NCI-H748 treated with DMSO at 0.1 percent for 48 hours (cell line): ENCODE results near the gene HLA-DQA2.
"Not testable (repeated sequence)": the region's sequence is repeated elsewhere in the genome, so short reads cannot be mapped to it uniquely, and the experiment has no call there.

Experiments
- DNase-seq: peaks from one replicate; lab custom pipeline; 2025; lab: John Stamatoyannopoulos, UW

Gene HLA-DQA2

DNA sequence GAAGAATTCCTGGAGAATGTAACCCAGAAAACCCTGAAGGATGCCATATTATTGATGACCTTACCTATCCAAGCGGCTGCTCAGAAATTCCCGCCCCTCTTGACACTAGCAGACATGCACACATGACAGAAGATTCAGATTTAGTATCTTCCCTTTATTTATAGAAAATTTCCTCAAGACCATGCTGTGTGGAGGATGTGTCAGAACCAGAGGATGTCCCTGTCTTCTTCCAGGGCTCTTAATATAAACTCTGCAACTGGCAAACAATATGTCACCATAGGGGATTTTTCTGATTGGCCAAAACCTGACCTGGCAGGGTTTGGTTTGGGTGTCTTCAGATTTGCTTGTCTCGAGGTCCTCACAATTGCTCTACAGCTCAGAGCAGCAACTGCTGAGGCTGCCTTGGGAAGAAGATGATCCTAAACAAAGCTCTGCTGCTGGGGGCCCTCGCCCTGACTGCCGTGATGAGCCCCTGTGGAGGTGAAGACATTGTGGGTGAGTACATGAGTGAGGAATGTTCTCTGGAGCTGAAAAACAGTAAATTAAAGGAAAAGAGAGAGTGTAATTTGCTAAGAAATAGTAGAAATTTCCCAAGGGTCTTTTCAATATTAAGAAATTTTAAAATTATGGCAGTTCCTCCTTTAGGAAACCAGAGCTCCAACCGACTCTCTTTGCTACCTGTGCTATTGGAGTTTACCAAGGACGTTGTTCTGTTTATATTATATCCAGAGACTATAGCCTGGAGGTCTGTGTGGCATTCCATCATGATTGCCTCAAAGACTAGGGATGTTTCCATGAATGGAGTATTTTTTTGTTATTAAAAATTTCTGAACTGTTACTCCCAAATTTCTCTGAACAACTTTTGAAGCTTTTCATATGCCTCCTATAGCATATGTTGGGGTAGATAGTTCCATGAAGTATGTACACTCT lies at the start of gene HLA-DQA2:
TSS of gene HLA-DQA2 (plus strand) at position 361 of the 930 bp plus-strand sequence. CDS start at position 414, 53 bp downstream.
- no peak for DNase-seq

DNA sequence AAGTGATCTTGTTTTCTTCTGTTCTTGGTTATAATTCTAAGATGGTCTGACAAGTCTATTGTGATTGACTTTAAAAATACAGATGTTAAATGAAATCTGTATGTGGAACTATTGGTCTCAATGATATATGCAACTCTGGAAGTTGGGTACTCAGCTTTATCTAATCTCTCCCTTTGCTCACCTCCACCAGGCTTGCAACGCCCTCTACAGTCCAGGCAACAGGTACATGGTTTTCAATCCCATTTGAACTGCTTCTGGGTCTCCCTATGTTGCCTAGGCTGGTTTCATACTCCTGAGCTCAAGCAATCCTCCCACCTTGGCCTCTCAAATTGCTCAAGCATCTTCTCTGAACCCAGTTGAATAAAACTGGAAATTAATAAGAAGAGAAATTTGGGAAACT lies 49.2 kb upstream of the HLA-DQA2 start:
- no peak for DNase-seq

DNA sequence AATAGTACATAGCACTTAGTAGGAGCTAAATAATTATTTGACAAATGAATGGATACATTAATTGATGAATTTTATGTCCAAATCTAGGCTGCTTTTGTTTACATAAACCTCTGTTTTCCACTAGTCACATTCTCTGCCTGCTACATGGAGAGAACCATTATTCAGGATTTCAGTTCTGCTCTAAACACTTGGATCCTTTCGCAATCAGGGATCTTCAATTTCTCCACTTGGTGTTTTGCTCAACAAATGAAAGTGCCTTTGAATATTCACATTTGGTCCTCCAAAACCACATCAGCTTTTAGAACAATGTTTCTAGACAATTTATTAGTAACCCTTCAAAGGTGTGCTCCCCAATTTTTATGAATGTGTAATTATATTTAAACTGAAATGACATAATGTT lies 44.2 kb upstream of the HLA-DQA2 start:
- DNase-seq: no peak

DNA sequence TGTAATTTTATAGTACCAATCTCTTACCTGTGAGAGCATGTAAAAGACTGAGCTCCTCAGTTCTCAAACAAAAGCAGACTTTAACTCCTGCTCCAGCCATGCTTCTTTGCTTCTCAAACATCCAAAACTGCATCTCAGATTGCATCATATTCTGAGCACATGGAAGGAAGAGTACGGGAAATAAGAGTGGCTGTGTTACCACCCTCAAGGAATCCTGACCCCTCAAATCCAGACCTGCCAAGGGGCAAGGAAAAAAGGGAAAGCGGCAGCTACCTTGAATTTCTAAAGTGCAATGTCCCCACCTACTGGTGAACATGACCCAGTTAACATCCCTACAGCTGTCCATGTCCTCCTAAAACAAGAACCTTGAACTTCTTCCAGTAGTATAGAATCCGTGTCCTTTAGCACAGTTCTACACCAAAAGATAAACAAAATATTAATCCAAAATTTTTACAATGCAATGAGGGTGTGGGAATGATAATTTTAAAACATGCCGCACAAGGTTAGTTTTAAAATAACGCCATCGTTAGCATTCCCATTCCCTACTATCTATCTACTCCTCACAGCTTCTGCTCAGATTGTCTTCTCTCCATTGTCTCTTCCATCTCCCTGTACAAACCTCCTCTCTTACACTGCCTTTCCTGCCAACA lies 40.7 kb upstream of the HLA-DQA2 start:
- peak; percentile 22 for DNase-seq

DNA sequence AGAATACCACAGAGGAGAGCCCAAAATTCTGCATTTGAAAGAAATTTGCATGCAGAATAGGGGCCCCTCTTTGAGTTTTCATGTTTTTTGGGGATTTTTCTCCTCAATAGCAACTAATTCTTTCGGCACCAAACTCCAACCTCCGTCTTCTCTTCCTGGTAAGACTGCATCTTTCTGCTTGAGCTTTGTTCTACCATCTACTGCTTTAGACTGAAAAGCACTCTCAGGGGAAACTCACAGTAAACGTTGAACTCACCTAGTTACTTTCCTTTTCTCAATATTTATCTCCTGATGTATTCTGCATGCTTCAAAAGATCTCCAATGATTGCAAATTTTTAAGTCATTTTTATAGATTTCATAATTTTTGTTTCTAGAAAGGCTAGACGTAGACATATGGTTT lies 37.8 kb upstream of the HLA-DQA2 start:
- DNase-seq: no peak

DNA sequence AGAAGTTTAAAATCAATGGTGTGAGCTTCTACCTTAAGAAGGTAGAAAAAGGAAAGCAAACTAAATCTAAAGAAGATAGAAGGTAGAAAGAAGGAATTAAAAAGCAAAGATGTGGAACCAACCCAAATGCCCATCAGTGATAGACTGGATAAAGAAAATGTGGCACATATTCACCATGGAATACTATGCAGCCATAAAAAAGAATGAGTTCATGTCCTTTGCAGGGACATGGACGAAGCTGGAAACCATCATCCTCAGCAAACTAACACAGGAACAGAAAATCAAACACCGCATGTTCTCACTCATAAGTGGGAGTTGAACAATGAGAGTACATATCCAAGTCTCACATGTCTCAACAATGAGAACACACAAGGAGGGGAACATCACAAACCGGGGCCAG lies 36.0 kb upstream of the HLA-DQA2 start:
- not testable (repeated sequence) for DNase-seq

DNA sequence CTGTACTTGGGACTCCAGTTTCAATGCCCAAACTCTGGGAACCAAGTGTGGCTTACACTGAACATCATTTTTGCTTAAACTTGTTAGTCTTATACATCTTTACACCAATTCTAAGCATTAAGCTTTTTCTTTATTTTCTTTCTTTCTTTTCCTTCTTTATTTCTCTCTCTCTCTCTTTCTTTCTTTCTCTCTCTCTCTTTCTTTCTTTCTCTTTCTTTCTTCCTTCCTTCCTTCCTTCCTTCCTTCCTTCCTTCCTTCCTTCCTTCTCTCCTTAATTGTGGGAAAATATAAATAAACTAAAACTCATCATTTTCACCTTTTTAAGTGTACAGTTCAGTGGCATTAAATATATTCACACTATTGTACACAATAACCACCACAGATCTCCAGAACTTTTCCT lies 31.6 kb upstream of the HLA-DQA2 start:
- DNase-seq: no peak

DNA sequence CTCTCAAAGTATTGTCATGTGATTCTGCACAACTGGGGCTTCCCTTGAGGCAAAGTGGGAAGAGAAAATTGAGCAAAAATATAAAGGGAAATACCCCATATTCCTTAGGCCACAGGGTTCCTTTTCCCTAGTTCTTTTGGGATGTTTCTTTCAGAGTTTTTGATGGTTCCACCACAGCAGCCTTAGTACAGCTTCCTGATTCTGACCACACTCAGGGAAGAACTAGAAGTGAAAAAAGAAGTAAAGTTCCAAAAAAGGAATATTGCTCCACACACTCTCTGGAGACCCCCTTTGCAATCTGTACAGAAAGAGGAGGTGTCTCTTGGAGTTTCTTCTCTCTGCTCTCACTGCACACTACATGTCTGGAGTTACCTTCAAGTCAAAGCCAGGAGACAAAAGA lies 27.9 kb upstream of the HLA-DQA2 start:
- no peak for DNase-seq

DNA sequence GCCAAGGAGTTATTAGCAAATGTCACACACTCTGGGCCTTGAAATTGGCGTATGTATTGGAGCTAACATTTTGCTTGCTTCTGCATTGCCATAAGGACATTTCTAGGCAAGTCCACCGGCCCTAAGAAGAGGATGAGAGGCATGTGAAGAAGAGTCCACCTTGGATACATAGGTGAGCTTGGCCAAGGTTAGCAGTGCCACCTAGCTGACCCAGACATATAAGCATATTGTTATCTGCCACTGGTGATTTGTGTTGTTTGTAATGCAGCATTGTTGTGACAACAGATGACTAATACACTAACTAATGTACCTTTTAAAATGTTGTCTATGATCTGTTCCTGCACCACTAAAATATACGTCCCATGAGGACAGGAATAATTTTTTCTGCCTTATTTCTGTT lies 24.8 kb upstream of the HLA-DQA2 start:
- no peak for DNase-seq

DNA sequence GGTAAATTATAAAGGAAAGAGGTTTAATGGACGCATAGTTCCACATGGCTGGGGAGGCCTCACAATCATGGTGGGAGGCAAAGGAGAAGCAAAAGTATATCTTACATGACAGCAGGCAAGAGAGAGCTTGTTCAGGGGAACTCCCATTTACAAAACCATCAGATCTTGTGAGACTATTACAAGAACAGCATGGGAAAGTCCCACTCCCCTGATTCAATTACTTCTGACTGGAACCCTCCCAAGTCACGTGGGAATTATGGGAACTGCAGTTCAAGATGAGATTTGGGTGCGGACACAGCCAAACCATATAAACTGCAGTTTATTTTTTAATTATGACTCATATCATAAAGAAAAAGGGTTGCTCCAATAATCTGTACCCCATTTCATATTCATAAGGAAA lies 22.3 kb upstream of the HLA-DQA2 start:
- no peak for DNase-seq

DNA sequence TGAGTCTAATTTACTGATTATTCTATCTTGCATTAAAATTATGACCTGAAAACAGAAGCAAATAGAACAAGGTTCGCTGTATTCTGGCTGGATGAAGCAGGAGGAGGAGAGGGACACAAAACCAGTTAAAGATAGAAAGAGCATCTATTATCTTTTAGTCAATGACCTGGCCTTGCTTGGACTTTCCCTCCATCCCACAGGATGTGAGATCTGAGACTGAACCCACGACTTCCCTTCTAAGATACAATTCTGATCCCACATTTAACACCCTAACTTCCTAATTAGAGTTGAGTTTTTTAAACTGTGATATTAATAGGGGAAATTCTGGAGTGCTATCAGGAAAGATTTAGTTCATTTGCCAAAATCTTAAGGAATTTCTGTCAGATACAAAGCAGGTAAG lies 3.1 kb upstream of the HLA-DQA2 start:
- no peak for DNase-seq

DNA sequence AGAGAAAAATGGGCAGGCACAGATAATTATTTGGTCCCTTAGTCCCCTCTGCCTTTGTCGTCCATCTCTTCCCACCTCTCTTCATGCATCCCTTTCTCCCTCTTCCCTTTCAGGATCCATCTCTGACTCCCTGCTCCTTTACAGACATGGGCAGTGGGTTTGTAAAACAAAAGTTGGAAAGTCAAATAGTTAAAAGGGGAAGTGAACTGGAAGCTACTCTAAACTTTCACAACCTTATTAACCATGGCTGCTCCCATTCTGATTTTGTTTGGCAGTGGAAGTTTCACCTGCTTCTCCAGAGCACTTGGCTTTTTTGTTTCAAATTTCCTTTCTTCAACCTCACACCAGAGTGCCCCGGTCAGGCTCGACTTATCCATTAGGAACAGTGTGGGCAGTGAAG lies 1.2 kb downstream of the HLA-DQA2 start:
- no peak for DNase-seq

DNA sequence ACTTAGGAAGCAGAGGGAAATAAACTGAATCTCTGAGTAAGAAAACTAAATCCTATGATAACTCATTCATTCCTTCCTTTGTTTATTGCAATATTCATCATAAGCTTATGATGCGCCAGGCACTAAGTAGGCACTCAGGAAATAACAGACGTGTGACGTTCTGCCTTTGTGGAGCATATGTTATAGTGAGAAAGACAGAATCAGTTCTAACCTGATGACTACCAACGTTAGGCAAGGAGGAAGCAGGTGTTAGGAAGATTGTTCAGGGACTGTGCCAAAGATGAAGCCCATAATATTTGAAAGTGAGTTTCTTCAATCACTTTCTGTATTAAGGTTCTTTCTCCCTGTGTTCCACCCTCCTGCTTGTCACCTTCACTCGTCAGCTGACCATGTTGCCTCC lies 3.6 kb downstream of the HLA-DQA2 start:
- DNase-seq: no peak

DNA sequence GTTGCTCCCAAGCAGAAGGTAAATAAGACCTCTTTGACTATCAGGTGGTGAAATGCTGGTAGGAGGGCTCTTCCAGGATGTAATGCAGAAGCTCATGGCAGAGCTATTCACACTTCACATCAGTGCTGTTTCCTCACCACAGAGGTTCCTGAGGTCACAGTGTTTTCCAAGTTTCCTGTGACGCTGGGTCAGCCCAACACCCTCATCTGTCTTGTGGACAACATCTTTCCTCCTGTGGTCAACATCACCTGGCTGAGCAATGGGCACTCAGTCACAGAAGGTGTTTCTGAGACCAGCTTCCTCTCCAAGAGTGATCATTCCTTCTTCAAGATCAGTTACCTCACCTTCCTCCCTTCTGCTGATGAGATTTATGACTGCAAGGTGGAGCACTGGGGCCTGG lies 4.5 kb downstream of the HLA-DQA2 start:
- not testable (repeated sequence) for DNase-seq

DNA sequence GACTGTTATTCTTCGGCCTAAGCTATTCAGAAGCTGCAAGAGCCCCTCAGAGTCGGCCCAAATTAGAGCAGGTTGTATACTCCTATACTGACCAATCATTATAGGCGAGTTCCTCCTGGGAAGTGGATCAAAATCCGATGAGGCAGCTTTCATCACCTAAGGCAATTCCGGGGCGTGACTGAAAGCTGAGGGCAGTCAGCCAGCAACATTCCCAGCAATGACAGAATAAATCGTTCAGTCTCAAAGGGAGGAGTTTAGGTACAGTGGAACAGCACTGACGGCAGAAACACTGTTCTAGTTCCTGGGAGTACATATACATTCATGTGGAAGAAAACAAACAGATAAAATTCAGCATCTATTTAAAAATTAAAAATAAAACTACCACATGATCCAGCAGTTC lies 11.4 kb downstream of the HLA-DQA2 start:
- no peak for DNase-seq

DNA sequence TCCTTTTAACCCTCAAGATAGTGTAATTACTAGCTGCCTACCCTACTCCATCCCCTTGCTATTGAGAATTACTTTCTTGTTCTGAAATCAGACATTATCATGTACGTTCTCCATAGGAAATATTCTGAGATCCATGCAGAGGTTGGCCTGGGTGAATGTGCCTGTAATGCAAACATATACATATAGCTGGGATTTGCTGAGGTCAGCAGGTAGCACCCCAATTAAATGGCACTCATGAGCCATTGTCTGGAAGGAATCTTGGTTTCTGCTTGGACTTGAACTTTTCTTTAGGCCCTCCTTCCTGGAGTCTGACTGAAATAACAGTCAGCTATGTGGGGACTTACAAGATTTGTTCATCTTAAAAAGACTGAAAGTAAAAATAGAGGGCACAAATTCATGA lies 18.5 kb downstream of the HLA-DQA2 start:
- DNase-seq: no peak

DNA sequence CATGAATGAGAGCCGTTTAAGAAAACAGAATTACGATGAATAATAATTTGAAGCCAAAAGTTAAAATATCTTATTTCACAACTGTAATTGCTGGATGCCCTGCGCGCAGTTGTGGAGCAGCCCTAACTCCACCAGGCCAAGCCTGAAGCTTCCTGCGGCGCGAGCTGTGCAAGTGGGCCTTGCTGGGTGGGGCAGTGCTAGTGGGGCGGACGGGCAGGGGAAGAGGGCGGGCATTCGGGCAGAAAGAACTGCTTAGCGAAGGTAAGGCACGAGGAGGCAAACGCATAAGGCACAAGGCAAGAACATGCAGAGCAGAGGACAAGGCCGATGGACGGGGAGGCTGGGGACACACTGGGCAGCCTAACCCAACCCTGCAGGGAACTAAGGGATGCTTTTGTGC lies 19.9 kb downstream of the HLA-DQA2 start:
- DNase-seq: no peak

DNA sequence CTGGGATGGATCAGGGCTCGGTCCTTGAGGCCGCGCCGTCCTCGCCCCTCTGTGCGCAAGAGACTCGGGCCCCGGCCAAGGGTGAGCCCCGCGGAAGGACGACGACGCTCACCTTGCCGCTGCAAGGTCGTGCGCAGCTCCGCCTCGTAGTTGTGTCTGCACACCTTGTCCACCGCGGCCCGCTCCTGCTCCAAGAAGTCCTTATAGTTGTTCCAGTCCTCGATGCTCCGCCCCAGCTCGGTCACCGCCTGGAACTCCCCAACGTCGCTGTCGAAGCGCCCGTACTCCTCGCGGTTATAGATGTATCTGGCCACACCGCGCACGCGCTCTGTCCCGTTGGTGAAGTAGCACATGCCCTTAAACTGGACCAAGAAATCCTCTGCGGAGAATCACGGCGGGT lies 20.4 kb downstream of the HLA-DQA2 start:
- no peak for DNase-seq

DNA sequence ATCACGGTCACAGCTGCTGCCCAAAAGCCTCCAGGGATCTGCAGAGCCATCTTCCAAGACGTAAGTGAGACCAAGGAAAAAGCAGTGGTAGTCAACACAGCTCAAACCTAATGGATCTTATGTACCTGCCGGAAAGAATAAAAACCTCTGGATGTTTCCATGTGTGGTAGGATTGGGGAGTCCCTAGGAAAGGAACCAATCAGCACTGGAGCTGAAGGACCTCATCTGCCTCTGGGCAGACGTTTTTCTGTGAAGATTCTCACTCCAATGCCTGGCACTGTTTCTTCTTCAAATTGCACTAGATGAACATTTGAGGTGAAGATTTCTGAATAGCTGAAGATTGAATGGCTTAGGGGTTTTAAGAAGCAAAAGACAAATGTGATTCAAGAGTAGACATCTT lies 22.2 kb downstream of the HLA-DQA2 start, which contains the start of gene HLA-DQB2:
TSS of gene HLA-DQB2 (minus strand) at position 112 of the 400 bp plus-strand sequence. CDS start at position 50, 62 bp downstream.
- no peak for DNase-seq

DNA sequence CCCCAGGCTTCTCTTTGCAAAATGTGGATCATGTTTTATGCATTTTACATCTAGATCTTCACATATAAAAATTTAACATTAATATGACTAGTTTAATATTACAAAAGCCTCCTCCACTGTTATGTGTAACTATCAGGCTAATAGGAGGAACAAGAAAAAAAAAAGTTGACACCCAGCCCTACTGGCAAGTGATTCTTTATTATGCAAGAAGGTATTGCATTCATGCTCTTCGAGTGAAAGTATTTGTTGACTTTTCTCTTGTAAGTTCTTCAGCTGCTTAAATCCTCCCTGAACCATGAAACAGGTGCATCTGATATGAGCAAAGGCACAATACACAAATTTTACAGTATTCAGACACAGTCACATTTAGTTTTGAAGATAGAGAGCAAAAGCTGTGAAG lies 22.9 kb downstream of the HLA-DQA2 start:
- no peak for DNase-seq

DNA sequence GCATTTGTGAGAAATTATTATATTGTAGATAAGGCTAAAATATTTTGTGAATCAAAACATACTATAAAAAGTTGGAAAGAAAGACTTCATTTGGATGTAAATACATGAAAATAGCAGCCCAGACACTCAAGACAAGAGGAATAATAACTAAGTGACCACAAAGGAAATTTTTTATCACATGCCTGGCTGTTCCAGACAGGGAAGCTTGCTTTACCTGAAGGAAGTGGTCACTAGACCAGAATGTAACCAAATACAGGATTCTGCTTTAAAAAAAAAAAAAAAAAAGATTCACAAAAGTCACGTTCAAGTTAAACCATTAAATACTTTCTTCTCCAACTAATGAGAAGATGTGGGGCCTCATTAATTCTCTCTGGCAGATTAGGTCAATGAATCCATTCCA lies 31.5 kb downstream of the HLA-DQA2 start:
- no peak for DNase-seq

DNA sequence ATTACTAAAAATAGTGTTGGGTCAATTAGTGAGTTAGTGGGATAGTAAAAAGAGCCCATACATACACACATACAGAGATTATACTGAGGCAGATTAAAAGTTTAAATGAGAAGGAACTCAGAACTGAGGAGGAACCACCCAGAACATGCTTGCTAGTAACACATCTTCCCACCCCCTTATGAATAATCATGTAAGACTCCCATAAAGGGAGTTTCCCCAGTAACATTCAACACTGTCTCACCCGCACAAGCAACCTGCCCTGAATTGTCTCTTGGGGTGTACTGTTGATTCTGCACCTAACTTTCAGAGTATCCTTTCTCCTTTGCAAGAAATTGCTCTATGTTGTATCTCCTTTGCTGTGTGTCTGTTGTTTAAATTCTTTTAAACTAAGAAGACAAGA lies 33.2 kb downstream of the HLA-DQA2 start:
- no peak for DNase-seq

DNA sequence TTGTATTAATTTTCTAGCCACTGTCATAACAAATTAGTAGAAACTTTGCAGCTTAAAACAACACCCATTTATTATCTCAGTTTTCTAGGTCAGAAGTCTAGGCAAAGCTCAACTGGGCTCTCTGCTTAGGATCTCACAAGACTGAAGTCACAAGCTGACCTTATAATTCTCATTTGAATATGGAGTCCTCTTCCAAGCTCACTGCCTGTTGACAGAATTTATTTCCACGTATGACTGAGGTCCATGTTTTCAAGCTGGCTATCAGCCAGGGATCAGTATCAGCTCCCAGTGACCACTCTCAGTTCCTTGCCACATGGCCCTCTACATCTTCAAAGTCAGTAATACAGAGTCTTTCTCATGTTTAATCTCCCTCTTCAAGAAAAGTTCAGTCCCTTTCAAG lies 33.9 kb downstream of the HLA-DQA2 start:
- no peak for DNase-seq
